ENCODE data around the gene TBCEL. TPM values are rescaled to one million over a fixed set of nuclear protein-coding genes. Genes with fewer than 3 reads are reported as not detected.
A peak's percentile ranks its signal among the peaks of the same experiment; 100 is the strongest.

TBCEL gene
- total RNA-seq, 1 donor from 2014 or later, result 36.5 TPM

DNA sequence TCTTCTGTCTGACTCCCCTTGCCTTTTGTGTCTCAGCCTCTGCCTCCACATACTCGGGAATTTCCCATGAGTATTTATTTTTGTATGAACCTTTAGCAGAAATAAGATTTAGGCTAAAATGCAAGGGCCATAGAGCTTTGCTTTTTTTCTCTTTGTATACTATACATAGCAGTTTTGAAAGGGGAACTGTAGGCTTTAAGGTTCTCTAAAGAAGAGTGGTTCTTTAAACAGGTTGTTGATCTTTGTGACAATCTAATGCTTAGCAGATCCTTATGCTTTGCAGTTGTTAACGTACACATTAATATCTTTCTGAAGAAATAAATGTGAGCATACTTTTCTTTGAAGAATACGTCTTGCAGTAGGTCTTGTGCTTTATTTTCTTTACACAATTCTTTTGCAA lies 35.0 kb downstream of the TBCEL start:
- no peak overlapping the region for H3K4me3 Mint-ChIP-seq (ENCODE audit: unreplicated experiment)
- H3K4me1 Mint-ChIP-seq (ENCODE audit: low read depth, unreplicated experiment), result no peaks in the 10 kb centered on the region
- no peak for DNase-seq
- H3K27ac Mint-ChIP-seq (ENCODE audit: unreplicated experiment), result no peak overlapping the region
- H3K27me3 Mint-ChIP-seq (ENCODE audit: unreplicated experiment), result no peaks in the 10 kb centered on the region
- TF ChIP-seq, protein P1, sequence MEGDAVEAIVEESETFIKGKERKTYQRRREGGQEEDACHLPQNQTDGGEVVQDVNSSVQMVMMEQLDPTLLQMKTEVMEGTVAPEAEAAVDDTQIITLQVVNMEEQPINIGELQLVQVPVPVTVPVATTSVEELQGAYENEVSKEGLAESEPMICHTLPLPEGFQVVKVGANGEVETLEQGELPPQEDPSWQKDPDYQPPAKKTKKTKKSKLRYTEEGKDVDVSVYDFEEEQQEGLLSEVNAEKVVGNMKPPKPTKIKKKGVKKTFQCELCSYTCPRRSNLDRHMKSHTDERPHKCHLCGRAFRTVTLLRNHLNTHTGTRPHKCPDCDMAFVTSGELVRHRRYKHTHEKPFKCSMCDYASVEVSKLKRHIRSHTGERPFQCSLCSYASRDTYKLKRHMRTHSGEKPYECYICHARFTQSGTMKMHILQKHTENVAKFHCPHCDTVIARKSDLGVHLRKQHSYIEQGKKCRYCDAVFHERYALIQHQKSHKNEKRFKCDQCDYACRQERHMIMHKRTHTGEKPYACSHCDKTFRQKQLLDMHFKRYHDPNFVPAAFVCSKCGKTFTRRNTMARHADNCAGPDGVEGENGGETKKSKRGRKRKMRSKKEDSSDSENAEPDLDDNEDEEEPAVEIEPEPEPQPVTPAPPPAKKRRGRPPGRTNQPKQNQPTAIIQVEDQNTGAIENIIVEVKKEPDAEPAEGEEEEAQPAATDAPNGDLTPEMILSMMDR (IDR thresholded peaks at IDR 0.05; ENCODE audit: partially characterized antibody, unreplicated experiment), result no peak
- H3K36me3 Mint-ChIP-seq (ENCODE audit: unreplicated experiment), result no peaks in the 10 kb centered on the region
- no peaks in the 10 kb centered on the region for H3K9me3 Mint-ChIP-seq (ENCODE audit: unreplicated experiment)

DNA sequence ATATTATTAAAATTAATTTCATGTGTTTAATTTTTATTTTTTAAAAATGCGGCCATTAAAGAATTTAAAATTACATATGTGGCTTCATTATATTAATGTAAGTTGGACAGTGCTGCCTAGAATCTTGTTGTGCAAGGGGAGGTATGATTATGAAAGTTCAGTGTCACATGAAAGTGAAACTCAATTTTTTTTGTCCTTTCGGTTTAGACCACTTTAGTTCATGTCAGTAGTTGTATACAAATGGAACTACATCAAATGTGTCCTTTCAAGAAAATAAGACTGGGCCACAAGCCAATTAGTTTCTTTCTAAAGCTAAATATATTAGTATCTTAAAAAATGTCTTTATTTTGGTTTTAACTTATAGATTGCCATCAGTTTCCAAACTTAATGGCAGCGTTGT lies 35.7 kb downstream of the TBCEL start:
- DNase-seq, result no peak
- Mint-ChIP-seq H3K27me3 (ENCODE audit: unreplicated experiment) (no peaks in the 10 kb centered on the region), H3K4me3 (ENCODE audit: unreplicated experiment) (no peak overlapping the region), H3K9me3 (ENCODE audit: unreplicated experiment) (no peaks in the 10 kb centered on the region), H3K36me3 (ENCODE audit: unreplicated experiment) (no peaks in the 10 kb centered on the region), H3K4me1 (ENCODE audit: low read depth, unreplicated experiment) (no peaks in the 10 kb centered on the region), H3K27ac (ENCODE audit: unreplicated experiment) (no peak overlapping the region)
- TF ChIP-seq, protein P1 (IDR thresholded peaks at IDR 0.05; ENCODE audit: partially characterized antibody, unreplicated experiment), result no peak

DNA sequence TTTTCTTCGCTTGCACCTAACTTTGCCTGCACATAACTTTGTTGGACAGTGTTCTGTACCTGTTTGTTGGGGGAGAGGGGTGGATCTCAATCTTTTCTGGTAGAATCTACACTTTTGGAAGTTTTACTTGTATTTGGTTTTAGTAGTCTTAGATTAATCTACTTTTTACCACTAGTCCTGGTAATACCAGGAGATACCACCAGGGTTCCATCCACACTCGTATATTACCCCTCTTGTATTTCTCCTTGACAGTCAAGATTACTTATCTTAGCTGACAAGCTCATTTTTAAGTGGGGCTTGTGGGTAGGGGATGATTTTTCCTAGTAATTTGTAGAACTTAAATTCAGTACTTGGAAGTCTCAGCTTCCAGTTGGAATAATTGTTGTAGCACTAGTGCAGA lies 39.8 kb downstream of the TBCEL start:
- DNase-seq, result no peak
- TF ChIP-seq, protein P1 (IDR thresholded peaks at IDR 0.05; ENCODE audit: partially characterized antibody, unreplicated experiment), result peak; percentile 73
- H3K27ac Mint-ChIP-seq (ENCODE audit: unreplicated experiment), result no peak overlapping the region
- H3K4me1 Mint-ChIP-seq (ENCODE audit: low read depth, unreplicated experiment), result no peaks in the 10 kb centered on the region
- no peak overlapping the region for H3K4me3 Mint-ChIP-seq (ENCODE audit: unreplicated experiment)
- H3K36me3 Mint-ChIP-seq (ENCODE audit: unreplicated experiment), result no peaks in the 10 kb centered on the region
- H3K9me3 Mint-ChIP-seq (ENCODE audit: unreplicated experiment), result no peaks in the 10 kb centered on the region
- no peaks in the 10 kb centered on the region for H3K27me3 Mint-ChIP-seq (ENCODE audit: unreplicated experiment)

DNA sequence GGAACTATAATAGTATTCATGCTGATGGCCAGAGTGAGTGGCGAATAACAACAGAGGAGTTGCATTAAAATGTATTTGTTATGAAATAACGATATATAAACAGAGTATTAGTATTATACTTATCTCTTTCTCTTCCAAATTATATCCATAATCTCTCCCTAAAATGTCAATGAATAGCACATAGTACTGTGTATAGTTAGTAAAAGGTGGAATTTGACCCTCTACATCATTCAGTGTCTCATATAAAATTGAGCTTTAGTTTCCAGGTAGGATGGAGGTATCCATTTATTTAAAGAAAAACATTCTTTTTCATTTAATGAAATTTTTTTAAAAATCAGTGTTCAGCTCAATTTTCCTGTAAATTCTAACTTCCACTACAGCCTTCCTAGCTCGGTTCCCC lies 42.7 kb downstream of the TBCEL start:
- no peak for DNase-seq
- no peaks in the 10 kb centered on the region for H3K27me3 Mint-ChIP-seq (ENCODE audit: unreplicated experiment)
- TF ChIP-seq, protein P1 (IDR thresholded peaks at IDR 0.05; ENCODE audit: partially characterized antibody, unreplicated experiment), result no peak
- H3K4me3 Mint-ChIP-seq (ENCODE audit: unreplicated experiment), result no peak overlapping the region
- no peak overlapping the region for H3K27ac Mint-ChIP-seq (ENCODE audit: unreplicated experiment)
- peaks cover 4% of the 10 kb centered on the region for H3K36me3 Mint-ChIP-seq (ENCODE audit: unreplicated experiment)
- H3K9me3 Mint-ChIP-seq (ENCODE audit: unreplicated experiment), result no peaks in the 10 kb centered on the region
- H3K4me1 Mint-ChIP-seq (ENCODE audit: low read depth, unreplicated experiment), result peaks cover 2% of the 10 kb centered on the region

DNA sequence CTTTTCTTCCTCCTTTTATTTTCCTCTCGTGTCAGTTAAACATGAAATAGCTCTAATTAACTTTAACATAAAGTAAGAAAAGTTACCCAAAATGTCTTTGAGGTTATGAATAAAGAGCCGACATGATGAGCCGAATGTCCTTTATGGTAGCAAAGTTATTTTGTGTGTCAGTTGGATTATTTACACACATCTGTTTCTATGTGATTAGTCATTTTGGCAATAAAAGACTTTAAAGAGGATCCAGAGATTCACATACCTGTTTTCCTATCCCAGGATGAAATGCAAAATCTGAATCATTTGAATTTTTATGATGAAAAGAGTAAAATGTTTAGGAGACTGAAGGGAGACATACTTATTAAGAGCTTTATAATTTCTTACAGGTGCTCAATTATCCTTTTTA lies 43.1 kb downstream of the TBCEL start:
- TF ChIP-seq, protein P1 (IDR thresholded peaks at IDR 0.05; ENCODE audit: partially characterized antibody, unreplicated experiment), result no peak
- DNase-seq, result no peak
- peaks cover 4% of the 10 kb centered on the region for H3K36me3 Mint-ChIP-seq (ENCODE audit: unreplicated experiment)
- H3K4me1 Mint-ChIP-seq (ENCODE audit: low read depth, unreplicated experiment), result peaks cover 6% of the 10 kb centered on the region
- no peaks in the 10 kb centered on the region for H3K9me3 Mint-ChIP-seq (ENCODE audit: unreplicated experiment)
- H3K4me3 Mint-ChIP-seq (ENCODE audit: unreplicated experiment), result no peak overlapping the region
- H3K27me3 Mint-ChIP-seq (ENCODE audit: unreplicated experiment), result no peaks in the 10 kb centered on the region
- H3K27ac Mint-ChIP-seq (ENCODE audit: unreplicated experiment), result no peak overlapping the region
